HG03520 (cell line): ENCODE measurements around the gene MTARC1.

ENCODE experiments used
- ATAC-seq: cut with Tn5 transposase; IDR thresholded peaks from one replicate; pipeline ENCODE4 v1.9.1; 2021; ENCODE audit warnings: mild to moderate bottlenecking, moderate library complexity; ENCODE audit not compliant: unreplicated experiment

The MTARC1 gene

DNA sequence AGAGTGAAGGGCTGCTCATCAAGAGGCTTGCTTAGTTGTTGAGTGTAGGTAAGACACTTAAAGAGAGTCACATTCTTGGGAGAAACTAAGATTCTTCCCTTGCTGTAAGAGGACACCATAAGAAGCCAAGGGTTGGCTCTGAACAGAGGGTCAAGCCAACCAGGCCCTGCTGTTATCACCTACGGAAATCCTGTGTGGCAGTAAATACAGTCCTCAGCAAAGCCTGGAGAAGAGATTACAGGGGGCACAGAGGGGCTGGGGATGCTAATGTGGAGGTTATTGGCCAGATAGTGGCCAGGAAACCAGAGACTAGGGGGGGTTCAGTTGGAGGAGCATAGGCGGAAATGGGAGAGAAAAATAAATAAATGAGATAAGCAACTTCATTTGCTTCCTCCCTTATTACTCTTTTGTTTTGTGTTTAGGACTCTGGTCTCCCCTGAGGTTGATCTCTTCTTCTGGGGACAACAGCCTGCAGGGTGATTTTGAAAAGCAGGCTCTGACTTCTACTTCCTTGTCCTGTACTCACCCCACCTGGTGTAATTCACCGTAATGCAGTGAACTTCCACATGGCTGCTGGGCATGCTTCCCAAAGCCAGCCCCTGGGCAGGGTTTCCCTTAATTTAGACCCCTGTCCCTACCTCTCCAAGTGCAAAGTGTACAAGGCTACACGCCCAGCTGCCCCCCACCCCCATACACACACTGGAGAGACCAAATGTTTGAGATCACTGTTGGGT lies 40.9 kb downstream of the MTARC1 start:
- no peak for ATAC-seq

DNA sequence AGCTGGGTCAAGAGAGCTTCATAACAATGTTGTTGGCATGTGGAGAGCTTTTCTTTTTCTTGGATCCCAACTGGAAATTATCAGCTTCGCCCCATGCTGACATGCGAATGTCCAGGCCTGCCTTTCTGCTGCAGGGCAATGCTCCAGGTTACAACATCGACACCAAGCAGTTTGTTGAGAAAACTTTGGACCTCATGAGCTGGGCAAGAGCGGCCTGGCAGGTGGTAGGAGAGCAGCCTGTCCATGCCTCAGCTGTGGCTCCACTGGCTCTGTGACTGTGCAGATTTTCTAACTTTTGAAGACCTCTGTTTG lies 41.4 kb downstream of the MTARC1 start:
- ATAC-seq = no peak

- no peak for ATAC-seq
Measured at GRCh38 chr1:220828950-220829586, 42.4 kb downstream of the MTARC1 start.

DNA sequence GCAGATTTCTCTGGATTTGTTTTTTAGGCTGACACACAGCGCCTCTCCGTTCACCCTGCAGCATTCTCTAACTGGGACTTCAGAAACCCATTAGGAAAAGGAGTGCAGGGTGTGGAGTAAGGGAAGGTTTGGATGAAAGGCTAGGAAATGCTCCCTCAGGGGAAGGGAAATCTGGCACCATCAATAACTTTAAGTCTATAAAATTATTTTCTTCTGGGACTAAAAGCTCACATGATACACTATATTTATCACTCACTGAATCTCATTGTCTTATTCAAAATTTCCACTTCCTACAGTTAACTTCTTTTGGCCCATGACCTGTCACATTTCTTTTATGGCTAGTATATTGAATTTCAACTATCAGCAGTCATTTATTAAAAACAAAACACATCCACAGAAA lies 46.7 kb downstream of the MTARC1 start:
- no peak for ATAC-seq

DNA sequence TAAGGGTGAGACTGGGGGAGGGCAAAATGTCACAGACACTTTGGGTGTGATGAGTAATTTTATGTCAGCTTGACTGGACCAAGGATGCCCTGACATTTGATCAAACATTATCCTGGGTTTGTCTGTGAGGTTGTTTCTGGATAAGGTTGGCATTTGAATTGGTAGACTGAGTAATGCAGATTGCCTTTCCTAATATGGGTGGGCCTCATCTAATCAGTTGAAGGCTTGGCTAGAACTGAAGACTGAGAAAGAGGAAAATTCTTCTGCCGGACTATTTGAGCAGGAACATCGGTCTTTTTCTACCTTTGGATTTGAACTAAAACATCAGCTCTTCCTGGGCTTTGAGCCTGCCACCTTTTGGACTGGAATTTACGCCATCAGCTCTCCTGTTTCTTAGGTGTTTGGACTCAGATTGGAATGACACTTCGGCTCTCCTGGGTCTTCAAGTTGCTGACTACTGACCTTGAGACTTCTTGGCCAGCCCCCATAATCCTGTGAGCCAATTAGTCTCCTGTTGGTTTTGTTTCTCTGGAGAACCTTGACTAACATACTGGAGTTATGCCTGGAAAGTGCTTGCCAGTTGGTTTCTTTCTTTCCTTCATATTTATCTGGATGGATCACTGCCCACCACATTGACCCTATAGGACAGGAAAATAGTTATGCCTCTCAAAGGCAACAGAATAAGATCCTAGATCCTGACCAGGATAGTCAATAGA lies 47.6 kb downstream of the MTARC1 start:
- no peak for ATAC-seq
